ENCODE results near the gene ST6GALNAC6. TPM values are rescaled to one million over a fixed set of nuclear protein-coding genes. Genes with fewer than 3 reads are reported as not detected.

The ST6GALNAC6 gene
- polyA plus RNA-seq, 2 of the 4 experiments (the other 2 are of a cell fraction), result 8.2 to 25.2 TPM

- peak overlapping the region; percentile 77 to 88 for H3K27ac ChIP-seq
- ATAC-seq, result peak in 1 of 2 experiments; percentile 19; a peak in 3 of 6 replicates
- peak overlapping the region; percentile 76 for H3K4me3 ChIP-seq
- ChIA-PET POLR2A (interaction anchor here (0.5 kb wide), 1 partner anchor 39 kb away, joined by 3 read pairs; the partner anchor contains the start of gene ST6GALNAC4), CTCF (interaction anchor here (1.2 to 2.3 kb wide), 4 partner anchors 8 to 157 kb away, joined by 3 to 9 read pairs (median 6); no protein-coding TSS in a partner anchor)
- FAIRE-seq, result no peak
- H3K9me3 ChIP-seq, result no peaks in the 10 kb centered on the region
- no peak for TF ChIP-seq EHF (CRISPR knock-in tag; IDR thresholded peaks at IDR 0.05)
- TF ChIP-seq REST (IDR thresholded peaks at IDR 0.05), result no peak
- no peak for TF ChIP-seq RNF2 (IDR thresholded peaks at IDR 0.05; ENCODE audit: borderline replicate concordance, low read depth)
- peak; percentile 19; the same call in 1 of the 2 replicates for TF ChIP-seq KDM1A (IDR thresholded peaks at IDR 0.05; ENCODE audit: low read depth)
- TF ChIP-seq ELK1 (IDR thresholded peaks at IDR 0.05; ENCODE audit: low read depth, low read length), result no peak
- TF ChIP-seq HOXB5 (CRISPR knock-in tag; IDR thresholded peaks at IDR 0.05), result no peak
- no peak for TF ChIP-seq FOSB (CRISPR knock-in tag; IDR thresholded peaks at IDR 0.05)
- TF ChIP-seq RAD21 (conservative IDR thresholded peaks at IDR 0.05 in 1 of 2, IDR thresholded peaks at IDR 0.05 in 1 of 2), result no peak
- TF ChIP-seq, protein P1, sequence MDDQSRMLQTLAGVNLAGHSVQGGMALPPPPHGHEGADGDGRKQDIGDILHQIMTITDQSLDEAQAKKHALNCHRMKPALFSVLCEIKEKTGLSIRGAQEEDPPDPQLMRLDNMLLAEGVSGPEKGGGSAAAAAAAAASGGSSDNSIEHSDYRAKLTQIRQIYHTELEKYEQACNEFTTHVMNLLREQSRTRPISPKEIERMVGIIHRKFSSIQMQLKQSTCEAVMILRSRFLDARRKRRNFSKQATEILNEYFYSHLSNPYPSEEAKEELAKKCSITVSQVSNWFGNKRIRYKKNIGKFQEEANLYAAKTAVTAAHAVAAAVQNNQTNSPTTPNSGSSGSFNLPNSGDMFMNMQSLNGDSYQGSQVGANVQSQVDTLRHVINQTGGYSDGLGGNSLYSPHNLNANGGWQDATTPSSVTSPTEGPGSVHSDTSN (IDR thresholded peaks at IDR 0.05), result no peak
- TF ChIP-seq RFX5 (IDR thresholded peaks at IDR 0.05), result no peak
- TF ChIP-seq MAX (IDR thresholded peaks at IDR 0.05), result no peak
- TF ChIP-seq NPAS2 (CRISPR knock-in tag; IDR thresholded peaks at IDR 0.05; ENCODE audit: borderline replicate concordance), result no peak
- no peak for TF ChIP-seq JUNB (IDR thresholded peaks at IDR 0.05)
- peak; percentile 21 for TF ChIP-seq ZFP36 (IDR thresholded peaks at IDR 0.05; ENCODE audit: borderline replicate concordance, partially characterized antibody)
- TF ChIP-seq, protein P2, sequence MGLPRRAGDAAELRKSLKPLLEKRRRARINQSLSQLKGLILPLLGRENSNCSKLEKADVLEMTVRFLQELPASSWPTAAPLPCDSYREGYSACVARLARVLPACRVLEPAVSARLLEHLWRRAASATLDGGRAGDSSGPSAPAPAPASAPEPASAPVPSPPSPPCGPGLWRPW (IDR thresholded peaks at IDR 0.05), result no peak
- TF ChIP-seq RARB (CRISPR knock-in tag; IDR thresholded peaks at IDR 0.05), result no peak
- peaks cover 44% of the 10 kb centered on the region for H3K4me1 ChIP-seq
- H3K4me2 ChIP-seq, result peak overlapping the region; percentile 84
- DNase-seq (ENCODE audit: low read depth in 1 of 2, low spot score in 1 of 2), result no peak
- WGBS (ENCODE audit: missing lambda C conversion rate), result 59% methylated on average over 18 of the region's 18 CpGs
These were observed 21.3 kb downstream of the ST6GALNAC6 start for GRCh38 chr9:127878001-127878651.

GRCh38 chr9:127877566-127877998 lies 21.8 kb downstream of the ST6GALNAC6 start, which contains the start of gene AK1:
Gene AK1, minus strand, starts transcription at chr9:127877675. Its CDS starts 3,058 bp downstream, at chr9:127874617.
- no peak for DNase-seq (ENCODE audit: low read depth in 1 of 2, low spot score in 1 of 2)
- Histone ChIP-seq H3K4me1 (peaks cover 44% of the 10 kb centered on the region), H3K27ac (peak within 1 kb of the TSS; percentile 77 to 88), H3K4me2 (peak within 1 kb of the TSS; percentile 84), H3K9me3 (no peaks in the 10 kb centered on the region), H3K4me3 (peak within 1 kb of the TSS; percentile 76)
- POLR2A ChIA-PET, result interaction anchor here (0.5 kb wide), 1 partner anchor 39 kb away, joined by 3 read pairs; the partner anchor contains the start of gene ST6GALNAC4
- FAIRE-seq, result no peak
- WGBS (ENCODE audit: missing lambda C conversion rate), result 5% methylated on average over 14 of the region's 44 CpGs
- ATAC-seq, result peak; percentile 81 to 86
- CTCF ChIA-PET, result interaction anchor here (1.2 to 2.3 kb wide), 4 partner anchors 8 to 157 kb away, joined by 3 to 9 read pairs (median 6); no protein-coding TSS in a partner anchor
- TF ChIP-seq JUN (IDR thresholded peaks at IDR 0.05) (peak; percentile 25 to 63; a peak in 1 of 5 replicates), CTCF (IDR thresholded peaks at IDR 0.05) (no peak), ELK1 (IDR thresholded peaks at IDR 0.05; ENCODE audit: low read depth, low read length) (no peak), POLR2A (IDR thresholded peaks at IDR 0.05; ENCODE audit: low read length) (peak; percentile 59), CBX8 (IDR thresholded peaks at IDR 0.05) (no peak), BCL3 (IDR thresholded peaks at IDR 0.05) (peak; percentile 37; the same call in 1 of the 3 replicates), MAFK (IDR thresholded peaks at IDR 0.05; ENCODE audit: partially characterized antibody) (no peak), HEYL (CRISPR knock-in tag; IDR thresholded peaks at IDR 0.05) (no peak)
- TF ChIP-seq, protein P3, sequence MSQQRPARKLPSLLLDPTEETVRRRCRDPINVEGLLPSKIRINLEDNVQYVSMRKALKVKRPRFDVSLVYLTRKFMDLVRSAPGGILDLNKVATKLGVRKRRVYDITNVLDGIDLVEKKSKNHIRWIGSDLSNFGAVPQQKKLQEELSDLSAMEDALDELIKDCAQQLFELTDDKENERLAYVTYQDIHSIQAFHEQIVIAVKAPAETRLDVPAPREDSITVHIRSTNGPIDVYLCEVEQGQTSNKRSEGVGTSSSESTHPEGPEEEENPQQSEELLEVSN (IDR thresholded peaks at IDR 0.05; ENCODE audit: borderline replicate concordance, low read depth), result peak; percentile 83
